HG02678 (cell line): ENCODE results near the gene NUP93.
"Not testable (repeated sequence)": the region's sequence is repeated elsewhere in the genome, so short reads cannot be mapped to it uniquely, and the experiment has no call there.

Source experiments
- ATAC-seq: cut with Tn5 transposase; IDR thresholded peaks from one replicate; pipeline ENCODE4 v1.9.1; 2021; ENCODE audit warnings: mild to moderate bottlenecking, moderate library complexity; ENCODE audit not compliant: unreplicated experiment

NUP93 gene

DNA sequence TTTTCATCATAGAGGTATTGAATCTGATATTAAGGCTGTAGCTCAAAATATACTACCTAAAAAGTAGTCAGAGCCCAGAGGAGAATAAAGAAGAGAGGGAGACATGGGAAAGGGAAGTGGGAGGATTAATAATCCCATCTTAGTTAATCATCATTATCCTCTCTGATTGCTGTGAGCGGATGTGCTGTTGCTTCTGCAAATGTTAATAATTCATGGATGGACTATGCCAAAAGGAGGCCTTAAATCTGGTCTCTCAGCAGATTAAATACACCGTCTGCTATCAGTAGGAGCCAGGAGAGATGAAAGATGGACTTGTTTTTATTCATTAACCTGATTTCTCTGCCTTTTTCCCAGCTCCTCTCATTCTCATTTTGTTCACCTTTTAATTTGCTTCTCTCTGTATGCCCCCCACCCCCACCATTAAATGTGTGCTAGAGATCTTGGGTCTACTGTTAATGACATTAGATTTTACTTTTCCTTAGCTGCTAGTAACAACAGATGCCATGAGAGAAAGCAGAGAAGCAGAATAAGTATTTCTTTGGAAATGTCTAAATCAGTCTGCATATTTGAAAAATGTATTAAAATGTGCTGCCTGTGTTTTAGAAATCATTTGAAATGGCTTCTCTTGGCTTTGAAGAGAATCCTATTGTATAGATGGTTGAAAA, 44.2 kb downstream of the NUP93 start:
- ATAC-seq = no peak

GRCh38 chr16:56775162-56775561, 45.2 kb downstream of the NUP93 start:
- ATAC-seq = no peak

- ATAC-seq = no peak
Measured at GRCh38 chr16:56776562-56776961, 46.6 kb downstream of the NUP93 start.

- ATAC-seq = no peak
Measured at GRCh38 chr16:56777001-56777400, 47.1 kb downstream of the NUP93 start.

DNA sequence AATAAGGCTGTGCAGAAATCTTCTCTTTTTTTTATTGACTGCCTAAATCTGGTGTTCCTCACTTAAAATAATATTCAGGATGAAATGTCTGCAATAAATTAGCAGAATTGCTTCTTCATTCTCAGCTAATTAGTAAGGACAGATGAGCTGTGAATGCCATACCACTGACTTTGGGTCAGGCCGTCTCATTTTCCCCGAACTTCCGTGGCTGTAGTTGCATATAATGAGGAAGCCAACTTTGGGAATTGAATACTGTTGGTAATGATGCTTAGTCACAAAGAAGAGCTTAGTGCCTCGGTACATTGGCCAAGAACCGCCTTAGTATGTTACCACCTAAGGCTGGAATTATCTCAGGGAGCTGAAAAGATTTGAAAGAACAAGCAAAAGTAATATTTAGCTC, 47.6 kb downstream of the NUP93 start:
- ATAC-seq = no peak

GRCh38 chr16:56779906-56780305, 50.0 kb downstream of the NUP93 start:
- no peak for ATAC-seq

- ATAC-seq = no peak
Measured at GRCh38 chr16:56780646-56781045, 50.7 kb downstream of the NUP93 start.

- ATAC-seq = no peak
Measured at GRCh38 chr16:56781528-56781961, 51.6 kb downstream of the NUP93 start.

DNA sequence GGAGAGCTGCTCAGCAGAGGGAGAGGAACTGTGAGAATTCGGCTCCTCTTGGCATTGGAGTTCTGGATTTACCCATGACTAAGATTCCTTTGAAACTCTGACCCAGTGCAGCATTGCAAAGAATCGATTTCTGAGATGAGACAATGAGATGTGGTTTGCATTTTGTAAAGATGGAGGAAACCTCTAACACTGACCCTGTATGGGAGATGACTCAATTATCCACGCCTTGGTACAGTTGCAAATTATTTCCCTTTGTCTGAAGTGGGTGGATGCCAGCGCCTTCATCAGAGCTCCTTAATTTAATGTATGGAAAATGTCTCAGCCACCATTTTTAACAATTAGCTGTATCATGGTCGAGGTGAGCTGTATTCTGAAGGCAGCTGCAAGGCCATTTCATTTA, 53.4 kb downstream of the NUP93 start:
- ATAC-seq = no peak

GRCh38 chr16:56785317-56785716, 55.4 kb downstream of the NUP93 start:
- no peak for ATAC-seq

- no peak for ATAC-seq
Measured at GRCh38 chr16:56787167-56787566, 57.2 kb downstream of the NUP93 start.

- ATAC-seq = no peak
Measured at GRCh38 chr16:56788435-56788834, 58.5 kb downstream of the NUP93 start.

DNA sequence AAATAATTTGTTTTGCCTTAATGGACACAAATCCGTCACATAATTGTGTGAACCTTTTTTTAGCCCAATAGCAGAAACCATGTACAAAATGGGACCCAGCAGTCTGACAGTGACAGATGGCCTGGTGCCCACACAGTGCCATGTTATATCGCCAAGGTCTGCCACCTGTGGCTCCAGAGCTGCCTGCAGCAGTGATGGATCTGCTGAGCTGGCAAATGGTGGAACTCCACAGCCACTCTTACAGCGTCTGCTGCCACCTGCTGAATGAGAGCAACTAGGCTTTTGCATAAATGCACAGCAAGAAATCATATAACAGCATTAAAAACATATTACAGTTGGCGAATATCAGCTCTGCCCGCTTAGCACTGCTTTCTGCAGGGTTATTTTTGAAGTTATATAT, 59.4 kb downstream of the NUP93 start:
- ATAC-seq = no peak

GRCh38 chr16:56792967-56793366, 63.0 kb downstream of the NUP93 start:
- ATAC-seq = no peak

GRCh38 chr16:56793492-56793891, 63.6 kb downstream of the NUP93 start:
- no peak for ATAC-seq

- ATAC-seq = no peak
Measured at GRCh38 chr16:56795011-56795410, 65.1 kb downstream of the NUP93 start.

GRCh38 chr16:56797038-56797437, 67.1 kb downstream of the NUP93 start:
- ATAC-seq = not testable (repeated sequence)

DNA sequence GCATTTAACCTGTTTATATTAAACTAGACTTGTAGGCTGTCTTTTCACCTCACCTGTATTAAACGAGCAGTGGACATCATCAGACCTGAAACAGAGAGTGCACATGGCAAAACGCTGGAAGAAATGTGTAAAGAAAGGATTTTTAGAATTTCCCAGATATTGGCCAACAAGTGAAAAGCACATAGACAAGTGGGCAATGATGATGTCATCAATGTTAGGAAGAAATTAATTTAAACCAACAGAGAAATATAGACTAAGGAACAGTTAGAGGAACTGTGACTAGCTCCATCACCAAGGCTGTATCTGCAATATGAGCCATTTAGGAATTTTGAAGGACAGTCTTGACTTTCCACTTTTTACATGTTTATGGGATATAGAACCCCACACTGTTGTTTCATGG, 67.9 kb downstream of the NUP93 start:
- no peak for ATAC-seq

DNA sequence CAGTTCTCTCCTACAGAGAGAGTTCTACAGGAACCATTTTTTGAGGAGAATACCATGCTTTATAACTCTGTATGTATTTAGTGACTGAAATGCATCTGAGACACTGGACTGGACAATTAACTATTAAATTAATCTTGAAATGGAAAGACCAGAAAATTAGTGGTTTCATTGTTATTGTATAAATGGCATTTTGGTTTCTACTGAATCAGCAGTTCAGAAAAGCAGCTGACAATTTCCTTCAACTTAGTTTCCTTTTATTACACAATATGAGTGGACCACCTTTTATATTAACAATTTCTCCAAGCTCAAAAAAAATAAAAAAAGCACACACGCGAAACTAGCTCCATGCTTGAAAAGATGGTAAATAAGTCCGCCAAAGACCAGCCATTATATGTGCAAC, 69.0 kb downstream of the NUP93 start:
- ATAC-seq = no peak

- ATAC-seq = no peak
Measured at GRCh38 chr16:56800355-56800754, 70.4 kb downstream of the NUP93 start.

GRCh38 chr16:56801762-56802161, 71.8 kb downstream of the NUP93 start:
- ATAC-seq = no peak

- no peak for ATAC-seq
Measured at GRCh38 chr16:56807011-56807675, 77.2 kb downstream of the NUP93 start.

GRCh38 chr16:56807676-56808067, 77.7 kb downstream of the NUP93 start:
- not testable (repeated sequence) for ATAC-seq
